IMR-90 (cell line): ENCODE measurements around the gene SLC9A3. TPM values are rescaled to one million over a fixed set of nuclear protein-coding genes. Genes with fewer than 3 reads are reported as not detected.

Source experiments
- ATAC-seq: fragments of 200-7000 bp; cut with Tn5 transposase; 2 replicates; pipeline ENCODE4 v1.9.1; 2020; ENCODE audit warnings: low read depth, mild to moderate bottlenecking, moderate library complexity
- BruUV-seq: library from RNA; stranded (reverse); fragments of 400-500 nt; replicated peaks from 2 replicates; lab custom pipeline; 2021; lab: Mats Ljungman, UMichigan
- CTCF ChIA-PET: fragments of 300-600 bp; formaldehyde crosslinking; extraction: SDS; loops from one replicate; lab custom pipeline; 2021; ENCODE audit warnings: antibody characterized with exemption; lab: Yijun Ruan, JAX
- POLR2A ChIA-PET: fragments of 300-600 bp; sonication (Branson Sonifier 250); formaldehyde crosslinking; loops from one replicate; lab custom pipeline; 2022; ENCODE audit warnings: antibody characterized with exemption; ENCODE audit not compliant: unreplicated experiment; lab: Charles Lee
- DNase-seq: peaks from one replicate; pipeline ENCODE4 v3.0.0; 2013
- H2AFZ ChIP-seq: replicated peaks from 2 replicates; pipeline ENCODE3; 2013; ENCODE audit warnings: low read length, mild to moderate bottlenecking; ENCODE audit not compliant: poor library complexity
- H2AK5ac ChIP-seq: 2 replicates; pipeline ENCODE4 v1.6.1; 2013; ENCODE audit warnings: low read depth, low read length, inconsistent platforms
- H2AK9ac ChIP-seq: replicated peaks from 2 replicates; pipeline ENCODE3; 2013; ENCODE audit warnings: mild to moderate bottlenecking, low read depth, low read length, moderate library complexity; ENCODE audit not compliant: poor library complexity
- H2BK120ac ChIP-seq: 2 replicates; pipeline ENCODE4 v1.6.1; 2013; ENCODE audit warnings: low read depth, low read length, inconsistent platforms
- H2BK15ac ChIP-seq: 3 replicates; pipeline ENCODE4 v1.6.1; 2013; ENCODE audit warnings: low read depth, low read length, inconsistent platforms
- H2BK20ac ChIP-seq: 2 replicates; pipeline ENCODE4 v1.6.1; 2013; ENCODE audit warnings: low read depth, mild to moderate bottlenecking, inconsistent platforms, low read length, moderate library complexity
- H2BK5ac ChIP-seq: 2 replicates; pipeline ENCODE4 v1.6.1; 2013; ENCODE audit warnings: mild to moderate bottlenecking, low read depth, low read length, inconsistent platforms; ENCODE audit not compliant: poor library complexity, severe bottlenecking
- H3K14ac ChIP-seq: replicated peaks from 2 replicates; pipeline ENCODE4 v1.6.1; 2013; ENCODE audit warnings: low read depth, low read length, inconsistent platforms
- H3K18ac ChIP-seq: 2 replicates; pipeline ENCODE4 v1.6.1; 2013; ENCODE audit warnings: low read depth, low read length, control low read depth
- H3K23ac ChIP-seq: 2 replicates; pipeline ENCODE4 v1.6.1; 2013; ENCODE audit warnings: low read depth, low read length, inconsistent platforms
- H3K27ac ChIP-seq: 2 replicates; pipeline ENCODE4 v1.5.1; 2013; ENCODE audit warnings: mild to moderate bottlenecking, control low read depth, low read length; ENCODE audit not compliant: insufficient read depth
- H3K27me3 ChIP-seq: 2 replicates; pipeline ENCODE4 v1.6.1; 2013; ENCODE audit warnings: low read length; ENCODE audit not compliant: control insufficient read depth, insufficient read depth
- H3K36me3 ChIP-seq: 2 replicates; pipeline ENCODE4 v1.6.1; 2013; ENCODE audit warnings: low read length, mixed read lengths; ENCODE audit not compliant: control insufficient read depth, insufficient read depth
- H3K4ac ChIP-seq: 2 replicates; pipeline ENCODE4 v1.6.1; 2013; ENCODE audit warnings: low read depth, low read length, inconsistent platforms
- H3K4me1 ChIP-seq: 2 replicates; pipeline ENCODE4 v1.6.1; 2013; ENCODE audit warnings: low read length, mixed read lengths; ENCODE audit not compliant: control insufficient read depth, insufficient read depth
- H3K4me2 ChIP-seq: 2 replicates; pipeline ENCODE4 v1.6.1; 2013; ENCODE audit warnings: low read depth, mild to moderate bottlenecking, control low read depth, low read length, moderate library complexity
- H3K4me3 ChIP-seq: 2 replicates; pipeline ENCODE4 v1.5.1; 2013; ENCODE audit warnings: low read depth, mild to moderate bottlenecking, control low read depth, low read length, moderate library complexity; ENCODE audit not compliant: insufficient read depth
- H3K56ac ChIP-seq: 2 replicates; pipeline ENCODE4 v1.6.1; 2013; ENCODE audit warnings: low read length, inconsistent platforms; ENCODE audit not compliant: insufficient read depth; ENCODE audit errors: extremely low read depth
- H3K79me1 ChIP-seq, 2 experiments: 2 replicates each; pipeline ENCODE4 v1.6.1; 2013; ENCODE audit warnings: low read length in 2 of 2, inconsistent platforms in 1 of 2, low read depth in 1 of 2
- H3K9ac ChIP-seq: 2 replicates; pipeline ENCODE4 v1.6.1; 2013; ENCODE audit warnings: low read depth, low read length, control low read depth
- H3K9me1 ChIP-seq: 2 replicates; pipeline ENCODE4 v1.6.1; 2013; ENCODE audit warnings: low read length, inconsistent platforms; ENCODE audit not compliant: insufficient read depth
- H3K9me3 ChIP-seq: 2 replicates; pipeline ENCODE4 v1.6.1; 2013; ENCODE audit warnings: low read length; ENCODE audit not compliant: control insufficient read depth, insufficient read depth
- H4K20me1 ChIP-seq: 2 replicates; pipeline ENCODE4 v1.6.1; 2013; ENCODE audit warnings: low read length, inconsistent platforms; ENCODE audit not compliant: insufficient read depth
- H4K5ac ChIP-seq: 2 replicates; pipeline ENCODE4 v1.6.1; 2013; ENCODE audit warnings: mild to moderate bottlenecking, low read depth, low read length, control low read depth
- H4K8ac ChIP-seq, 2 experiments: 2 replicates each; pipeline ENCODE4 v1.6.1; 2013; ENCODE audit warnings: low read depth in 2 of 2, low read length in 2 of 2, control low read depth in 1 of 2, inconsistent platforms in 1 of 2
- H4K91ac ChIP-seq: 2 replicates; pipeline ENCODE4 v1.6.1; 2013; ENCODE audit warnings: low read depth, low read length, inconsistent platforms; ENCODE audit not compliant: insufficient read depth
- BHLHE40 ChIP-seq: fragments of 150-350 bp; IDR thresholded peaks from 2 replicates; pipeline ENCODE4 v1.6.1; 2016; ENCODE audit warnings: mild to moderate bottlenecking, low read depth, low read length
- CEBPB ChIP-seq: IDR thresholded peaks from 2 replicates; pipeline ENCODE4 v1.6.1; 2012; ENCODE audit warnings: low read depth, low read length, improper control_type of control experiment
- CHD1 ChIP-seq: IDR thresholded peaks from 2 replicates; pipeline ENCODE4 v1.6.1; 2012; ENCODE audit warnings: low read depth, low read length, improper control_type of control experiment
- CTCF ChIP-seq: conservative IDR thresholded peaks from 2 replicates; pipeline ENCODE4 v1.5.1; 2012; ENCODE audit warnings: mild to moderate bottlenecking, low read depth, low read length, improper control_type of control experiment
- ELK1 ChIP-seq: fragments of 150-350 bp; IDR thresholded peaks from 2 replicates; pipeline ENCODE4 v1.6.1; 2016; ENCODE audit warnings: low read depth, mild to moderate bottlenecking, low read length, moderate library complexity, borderline replicate concordance
- FOS ChIP-seq: fragments of 150-350 bp; IDR thresholded peaks from 2 replicates; pipeline ENCODE4 v1.6.1; 2016; ENCODE audit warnings: low read depth, low read length
- MAFK ChIP-seq: IDR thresholded peaks from 2 replicates; pipeline ENCODE4 v1.6.1; 2012; ENCODE audit warnings: low read depth, low read length, improper control_type of control experiment
- MAZ ChIP-seq: IDR thresholded peaks from 2 replicates; pipeline ENCODE4 v1.6.1; 2012; ENCODE audit warnings: low read depth, mild to moderate bottlenecking, low read length, improper control_type of control experiment, moderate library complexity, borderline replicate concordance
- MXI1 ChIP-seq: IDR thresholded peaks from 2 replicates; pipeline ENCODE4 v1.6.1; 2012; ENCODE audit warnings: low read depth, mild to moderate bottlenecking, low read length, moderate library complexity, borderline replicate concordance
- NFE2L2 ChIP-seq: fragments of 150-350 bp; IDR thresholded peaks from 2 replicates; pipeline ENCODE4 v1.6.1; 2016; ENCODE audit warnings: low read depth, mild to moderate bottlenecking, low read length
- POLR2A ChIP-seq: IDR thresholded peaks from 2 replicates; pipeline ENCODE4 v1.6.1; 2012; ENCODE audit warnings: mild to moderate bottlenecking, low read depth, low read length
- RAD21 ChIP-seq: IDR thresholded peaks from 2 replicates; pipeline ENCODE4 v1.6.1; 2012; ENCODE audit warnings: low read length, improper control_type of control experiment
- RCOR1 ChIP-seq: IDR thresholded peaks from 2 replicates; pipeline ENCODE4 v1.6.1; 2012; ENCODE audit warnings: mild to moderate bottlenecking, low read length, improper control_type of control experiment; ENCODE audit not compliant: insufficient replicate concordance
- RFX5 ChIP-seq: IDR thresholded peaks from 2 replicates; pipeline ENCODE4 v1.8.0; 2012; ENCODE audit warnings: low read depth, mild to moderate bottlenecking, low read length, moderate library complexity
- SMC3 ChIP-seq: fragments of 150-350 bp; IDR thresholded peaks from 2 replicates; pipeline ENCODE4 v1.6.1; 2016; ENCODE audit warnings: low read depth, mild to moderate bottlenecking, antibody characterized with exemption, low read length, moderate library complexity
- USF2 ChIP-seq: fragments of 150-350 bp; IDR thresholded peaks from 2 replicates; pipeline ENCODE4 v1.6.1; 2017; ENCODE audit warnings: mild to moderate bottlenecking, antibody characterized with exemption, low read length, low read depth
- WGBS, 2 experiments: methylation state at CpG; one replicate each; pipeline versions ENCODE4 v1.1.5 to v1.1.7; 2013; ENCODE audit warnings: missing lambda C conversion rate in 2 of 2; ENCODE audit not compliant: insufficient read length in 1 of 2; ENCODE audit errors: extremely low coverage in 2 of 2; 5-methylcytosine and 5-hydroxymethylcytosine counted together
- dilution Hi-C: fragments of 300-500 bp; cut with HindIII; formaldehyde crosslinking; loops from one replicate; pipeline ENCODE4 v1.14.3; 2018; ENCODE audit warnings: low sequenced_read_pairs; ENCODE audit not compliant: unreplicated experiment
- in situ Hi-C: fragments of 300-500 bp; cut with MboI; formaldehyde crosslinking; loops from 3 replicates; pipeline ENCODE4 v1.14.3; 2019; ENCODE audit warnings: low sequenced_read_pairs, inconsistent platforms, mixed read lengths
- intact Hi-C: fragments of 100-400 bp; cut with micrococcal nuclease; formaldehyde crosslinking; loops from 2 replicates; pipeline ENCODE4 v1.10.0; 2022
- polyA plus RNA-seq, 3 experiments: library from polyadenylated mRNA; depleted of rRNA; stranded (reverse); fragments of >200 nt; gene quantifications; 2 replicates each; pipeline ENCODE4 v1.2.3, GENCODE V29; 2012; ENCODE audit warnings: low replicate concordance in 1 of 3
- total RNA-seq: library from RNA; depleted of rRNA; stranded (reverse); fragments of >200 nt; gene quantifications from 2 replicates; pipeline ENCODE4 v1.2.3, GENCODE V29; 2012

SLC9A3 gene
- total and polyA plus RNA-seq, 2 of the 4 experiments (the other 2 are of a cell fraction): 0.72 to 1.5 TPM

- Histone ChIP-seq H3K27ac (no peak overlapping the region), H2BK20ac (no peak overlapping the region), H2BK120ac (no peak overlapping the region), H3K9me3 (no peaks in the 10 kb centered on the region), H2AFZ (peak overlapping the region; percentile 2), H4K91ac (no peak overlapping the region), H3K23ac (no peak overlapping the region), H2BK5ac (no peak overlapping the region), H3K56ac (no peak overlapping the region), H4K20me1 (no peaks in the 10 kb centered on the region), H2BK15ac (no peak overlapping the region), H3K27me3 (peaks cover 36% of the 10 kb centered on the region), H3K9me1 (no peaks in the 10 kb centered on the region), H3K4me1 (no peaks in the 10 kb centered on the region), H3K18ac (no peak overlapping the region), H3K36me3 (no peaks in the 10 kb centered on the region), H3K79me1 (no peaks in the 10 kb centered on the region), H2AK5ac (no peak overlapping the region), H2AK9ac (no peak overlapping the region), H3K4ac (no peak overlapping the region), H3K4me2 (no peak overlapping the region; the same call in 1 of the 2 replicates), H3K9ac (no peak overlapping the region), H3K4me3 (no peak overlapping the region), H3K14ac (no peak overlapping the region), H4K8ac (no peak overlapping the region), H4K5ac (no peak overlapping the region)
- ChIA-PET CTCF (interaction anchor here (1.0 kb wide), 1 partner anchor 13 kb away, joined by 3 read pairs; no protein-coding TSS in a partner anchor), POLR2A (no interaction called here)
- no TSS peak for BruUV-seq
- 33% methylated on average over 7 of the region's 26 CpGs; no CpG with 5 or more reads in 1 of the 2 experiments for WGBS, 2 experiments
- no peak for DNase-seq
- in situ Hi-C loops: no loop called here
- peak; percentile 55 for ATAC-seq
- TF ChIP-seq BHLHE40: no peak
- TF ChIP-seq RAD21: no peak
- no peak for TF ChIP-seq RFX5
- TF ChIP-seq CTCF: no peak
- TF ChIP-seq ELK1: no peak
- no peak for TF ChIP-seq MAFK
- TF ChIP-seq CHD1: no peak
- no peak for TF ChIP-seq USF2
- no peak for TF ChIP-seq POLR2A
- TF ChIP-seq RCOR1: no peak
- TF ChIP-seq NFE2L2: no peak
- TF ChIP-seq CEBPB: no peak
- no peak for TF ChIP-seq SMC3
- no peak; the same call in 1 of the 2 replicates for TF ChIP-seq MAZ
- no peak for TF ChIP-seq MXI1
- TF ChIP-seq FOS: no peak
- dilution Hi-C loops: no loop called here
- intact Hi-C loops: no loop called here
These were observed 31.0 kb downstream of the SLC9A3 start for GRCh38 chr5:493119-493701.
